Panc1 (cell line): ENCODE measurements around the gene TRAFD1. TPM values are rescaled to one million over a fixed set of nuclear protein-coding genes. Genes with fewer than 3 reads are reported as not detected.

Experiments
- ATAC-seq: fragments of 200-7000 bp; cut with Tn5 transposase; 2 replicates; pipeline ENCODE4 v1.9.1; 2020; ENCODE audit warnings: mild to moderate bottlenecking, moderate library complexity
- Bru-seq: library from RNA; stranded (reverse); fragments of 400-500 nt; gene quantifications from one replicate; lab custom pipeline; 2021; lab: Mats Ljungman, UMichigan
- BruChase-seq, 2 experiments: library from RNA; stranded (reverse); fragments of 400-500 nt; gene quantifications; one replicate each; lab custom pipeline; 2021; lab: Mats Ljungman, UMichigan
- BruUV-seq: library from RNA; stranded (reverse); fragments of 400-500 nt; replicated peaks from 2 replicates; lab custom pipeline; 2021; lab: Mats Ljungman, UMichigan
- CTCF ChIA-PET: fragments of 300-600 bp; sonication (Branson Sonifier 250); formaldehyde crosslinking; loops from one replicate; lab custom pipeline; 2022; ENCODE audit warnings: antibody characterized with exemption; lab: Charles Lee
- POLR2A ChIA-PET: fragments of 300-600 bp; sonication (Branson Sonifier 250); formaldehyde crosslinking; loops from one replicate; lab custom pipeline; 2022; ENCODE audit warnings: antibody characterized with exemption; lab: Charles Lee
- DNase-seq: peaks from one replicate; pipeline ENCODE4 v3.0.0-alpha.2; 2010; ENCODE audit warnings: low read depth, low spot score
- H3K27ac ChIP-seq: 2 replicates; pipeline ENCODE4 v1.5.1; 2011; ENCODE audit warnings: mild to moderate bottlenecking, low read length, inconsistent platforms
- H3K27me3 ChIP-seq: fragments of 200-500 bp; sonication (Bioruptor generic); 2 replicates; pipeline ENCODE4 v1.6.0; 2014; ENCODE audit warnings: low read length, inconsistent platforms; ENCODE audit not compliant: control insufficient read depth, insufficient read depth
- H3K36me3 ChIP-seq: fragments of 200-500 bp; sonication (Bioruptor generic); 2 replicates; pipeline ENCODE4 v1.5.1; 2014; ENCODE audit warnings: inconsistent platforms, mild to moderate bottlenecking, low read length, moderate library complexity; ENCODE audit not compliant: control insufficient read depth, insufficient read depth
- H3K4me1 ChIP-seq: 2 replicates; pipeline ENCODE4 v1.5.1; 2011; ENCODE audit warnings: inconsistent platforms, mild to moderate bottlenecking, low read length, moderate library complexity; ENCODE audit not compliant: control insufficient read depth, insufficient read depth
- H3K4me3 ChIP-seq, 2 experiments: 2 replicates each; pipeline ENCODE4 v1.5.1; 2011 to 2012; ENCODE audit warnings: low read depth in 2 of 2, low read length in 2 of 2, mild to moderate bottlenecking in 2 of 2, inconsistent platforms in 1 of 2, moderate library complexity in 1 of 2
- H3K9me3 ChIP-seq: fragments of 200-500 bp; sonication (Bioruptor generic); 2 replicates; pipeline ENCODE4 v1.5.1; 2014; ENCODE audit warnings: low read depth, mild to moderate bottlenecking, inconsistent platforms, low read length, moderate library complexity; ENCODE audit not compliant: control insufficient read depth, insufficient read depth
- POLR2AphosphoS5 ChIP-seq: IDR thresholded peaks from 2 replicates; pipeline ENCODE4 v1.6.1; 2012; ENCODE audit warnings: mild to moderate bottlenecking, low read depth, low read length, moderate library complexity
- REST ChIP-seq, 2 experiments: IDR thresholded peaks; 2 replicates each; pipeline ENCODE4 v1.6.1; 2011 to 2012; ENCODE audit warnings: low read depth in 2 of 2, control low read depth in 1 of 2, low read length in 1 of 2, mild to moderate bottlenecking in 1 of 2, moderate library complexity in 1 of 2; ENCODE audit not compliant: insufficient read depth in 1 of 2
- SIN3A ChIP-seq: IDR thresholded peaks from 2 replicates; pipeline ENCODE4 v1.6.1; 2012; ENCODE audit warnings: low read depth, mild to moderate bottlenecking, low read length, moderate library complexity, borderline replicate concordance; ENCODE audit not compliant: insufficient read depth
- TCF7L2 ChIP-seq: IDR thresholded peaks from 2 replicates; pipeline ENCODE4 v1.6.1; 2011; ENCODE audit warnings: mild to moderate bottlenecking, low read depth, low read length, inconsistent platforms
- in situ Hi-C: cut with HindIII; loops from 2 replicates; pipeline ENCODE4 v1.10.0; 2016; ENCODE audit warnings: low sequenced_read_pairs, low pct_unique_long_range_greater_than_20kb
- intact Hi-C: fragments of 100-400 bp; cut with micrococcal nuclease; formaldehyde crosslinking; loops from one replicate; pipeline ENCODE4 v1.10.0; 2022; ENCODE audit not compliant: unreplicated experiment
- long read RNA-seq: library from polyadenylated mRNA; unstranded; transcript quantifications from one replicate; pipeline ENCODE4 v2.0.0, GENCODE V29; 2021; ENCODE audit not compliant: unreplicated experiment
- polyA plus RNA-seq: library from polyadenylated mRNA; unstranded; fragments of >200 nt; gene quantifications from one replicate; pipeline ENCODE4 v1.2.1, GENCODE V29; 2012; ENCODE audit warnings: missing spikeins; ENCODE audit not compliant: insufficient read length
- total RNA-seq: library from RNA; stranded (reverse); gene quantifications from one replicate; pipeline ENCODE4 v1.2.1, GENCODE V29; 2021; ENCODE audit not compliant: unreplicated experiment
- TF ChIP-seq, protein P1 (sequence below): fragments of 450-650 bp; IDR thresholded peaks from 2 replicates; pipeline ENCODE4 v1.5.1; 2017; ENCODE audit warnings: mild to moderate bottlenecking

TRAFD1 gene
- 32.9 TPM for total RNA-seq
- polyA plus RNA-seq, result 21.2 TPM
- Bru-seq, nascent RNA, result percentile 67 among the genes with signal in this experiment
- percentile 78 among the genes with signal in this experiment for BruChase-seq, experiment 1, labeled RNA remaining after a 2-hour chase
- BruChase-seq, experiment 2, labeled RNA remaining after a 6-hour chase, result percentile 70 among the genes with signal in this experiment
- long read RNA-seq, transcript TRAFD1-202 (12 exons, 2,697 nt), result major isoform, 36 of 70 reads
- long read RNA-seq, transcript TRAFD1-201 (12 exons, 3,178 nt), result minor isoform, 6 of 70 reads
- long read RNA-seq, partial matches to known transcripts, result 23 of 70 reads
- long read RNA-seq, other reads (novel, unspliced or antisense), result 5 of 70 reads

DNA sequence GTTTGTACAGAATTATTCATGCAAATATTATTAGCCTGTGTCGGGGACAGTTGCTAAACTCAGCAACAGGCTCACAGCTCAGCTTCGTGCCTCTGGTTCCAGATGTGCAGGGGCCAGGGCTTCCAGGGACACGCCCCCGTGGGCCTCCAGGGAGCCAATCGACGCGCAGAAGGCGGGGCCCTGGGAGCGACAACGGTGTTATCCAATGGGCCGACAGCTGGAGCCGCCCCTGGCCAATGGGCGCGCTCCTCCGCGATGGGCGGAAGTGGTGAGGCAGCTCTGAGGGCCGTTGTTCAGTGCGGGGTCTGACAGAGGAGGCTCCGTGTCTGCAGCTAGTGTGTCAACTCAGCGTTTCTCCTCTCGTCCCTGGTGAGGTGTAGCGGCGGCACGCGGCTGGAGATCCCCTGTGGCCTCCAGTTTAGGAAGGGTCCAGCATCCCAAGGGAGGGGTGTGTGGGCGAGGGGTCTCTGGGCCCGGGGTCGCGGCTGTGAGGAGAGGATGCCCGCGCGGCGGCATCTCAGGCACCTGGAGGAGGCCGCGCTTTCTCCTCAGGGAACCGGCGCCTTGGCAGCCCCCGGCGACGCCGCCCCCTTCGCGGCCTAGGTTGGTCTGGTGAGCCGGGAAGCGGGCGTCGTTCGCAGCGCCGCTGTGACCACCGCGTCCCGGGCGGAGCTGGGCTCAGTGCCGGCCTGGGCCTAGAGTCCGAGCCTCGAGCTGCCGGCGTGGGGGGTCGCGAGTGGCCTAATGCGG, at the start of gene TRAFD1:
Gene TRAFD1 (plus strand): TSS at position 311 of the 750 bp plus-strand sequence. CDS start 4,963 bp downstream, outside the sequence.
- CTCF ChIA-PET, result no interaction called here
- intact Hi-C loops, result no loop called here

GRCh38 chr12:112087055-112087850, 38.1 kb upstream of the TRAFD1 start:
- TF ChIP-seq, protein P1, sequence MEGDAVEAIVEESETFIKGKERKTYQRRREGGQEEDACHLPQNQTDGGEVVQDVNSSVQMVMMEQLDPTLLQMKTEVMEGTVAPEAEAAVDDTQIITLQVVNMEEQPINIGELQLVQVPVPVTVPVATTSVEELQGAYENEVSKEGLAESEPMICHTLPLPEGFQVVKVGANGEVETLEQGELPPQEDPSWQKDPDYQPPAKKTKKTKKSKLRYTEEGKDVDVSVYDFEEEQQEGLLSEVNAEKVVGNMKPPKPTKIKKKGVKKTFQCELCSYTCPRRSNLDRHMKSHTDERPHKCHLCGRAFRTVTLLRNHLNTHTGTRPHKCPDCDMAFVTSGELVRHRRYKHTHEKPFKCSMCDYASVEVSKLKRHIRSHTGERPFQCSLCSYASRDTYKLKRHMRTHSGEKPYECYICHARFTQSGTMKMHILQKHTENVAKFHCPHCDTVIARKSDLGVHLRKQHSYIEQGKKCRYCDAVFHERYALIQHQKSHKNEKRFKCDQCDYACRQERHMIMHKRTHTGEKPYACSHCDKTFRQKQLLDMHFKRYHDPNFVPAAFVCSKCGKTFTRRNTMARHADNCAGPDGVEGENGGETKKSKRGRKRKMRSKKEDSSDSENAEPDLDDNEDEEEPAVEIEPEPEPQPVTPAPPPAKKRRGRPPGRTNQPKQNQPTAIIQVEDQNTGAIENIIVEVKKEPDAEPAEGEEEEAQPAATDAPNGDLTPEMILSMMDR, result no peak
- TF ChIP-seq SIN3A (no peak), POLR2AphosphoS5 (no peak), TCF7L2 (no peak), REST (IDR thresholded peaks at IDR 0.05; ENCODE audit: insufficient read depth in 1 of 2, low read depth in 2 of 2, low read length in 1 of 2) (no peak)
- H3K27me3 ChIP-seq, result no peaks in the 10 kb centered on the region
- ChIA-PET CTCF (interaction anchor here (0.6 kb wide), 1 partner anchor 74 kb away, joined by 3 read pairs; the partner anchor contains the start of gene TMEM116), POLR2A (no interaction called here)
- DNase-seq (no peak), ATAC-seq (peak; percentile 45; the same call in 1 of the 2 replicates)
- no peak overlapping the region for H3K27ac ChIP-seq
- BruUV-seq, result TSS peak; percentile 39
- intact Hi-C loops, result no loop called here
- H3K36me3 ChIP-seq, result peaks cover 11% of the 10 kb centered on the region; the same call in 1 of the 2 replicates
- no peaks in the 10 kb centered on the region for H3K9me3 ChIP-seq
- no peaks in the 10 kb centered on the region for H3K4me1 ChIP-seq
- no peak overlapping the region for H3K4me3 ChIP-seq
- in situ Hi-C loops, result no loop called here

More for the DNA sequence above, at the start of gene TRAFD1:
- no peaks in the 10 kb centered on the region for H3K27me3 ChIP-seq
- peak within 1 kb of the TSS; percentile 81 for H3K27ac ChIP-seq
- in situ Hi-C loops, result no loop called here
- H3K4me1 ChIP-seq, result peaks cover 32% of the 10 kb centered on the region
- POLR2A ChIA-PET, result no interaction called here
- H3K4me3 ChIP-seq, result peak within 1 kb of the TSS; percentile 78 to 85
- ATAC-seq, result peak; percentile 100
- DNase-seq, result peak; percentile 67
- TSS peak; percentile 83 for BruUV-seq
- no peaks in the 10 kb centered on the region for H3K36me3 ChIP-seq
- H3K9me3 ChIP-seq, result no peaks in the 10 kb centered on the region
- no peak for TF ChIP-seq TCF7L2
- peak; percentile 92 for TF ChIP-seq POLR2AphosphoS5
- TF ChIP-seq SIN3A, result peak; percentile 81; the same call in 1 of the 2 replicates
